ENCODE measurements around the gene ADGRG6.

Gene ADGRG6

GRCh38 chr6:142262231-142262630, 39.6 kb upstream of the ADGRG6 start:
- Histone ChIP-seq H3K27me3 (ENCODE audit: low read length) (no peaks in the 10 kb centered on the region), H3K4me3 (ENCODE audit: insufficient read depth, low read length, poor library complexity, severe bottlenecking) (no peak overlapping the region), H3K9me2 (replicated peaks; ENCODE audit: insufficient read depth, low read length) (no peaks in the 10 kb centered on the region), H3K27ac (ENCODE audit: low read depth, low read length) (no peak overlapping the region), H3K9ac (ENCODE audit: low read length) (no peak overlapping the region), H3K9me3 (ENCODE audit: insufficient read depth, low read length) (no peaks in the 10 kb centered on the region), H2AFZ (ENCODE audit: low read depth, low read length, severe bottlenecking) (no peak overlapping the region), H3F3A (ENCODE audit: insufficient read depth) (no peaks in the 10 kb centered on the region), H3K4me2 (ENCODE audit: low read depth, low read length, poor library complexity, severe bottlenecking) (no peak overlapping the region), H3K79me2 (ENCODE audit: insufficient read depth, low read length) (no peaks in the 10 kb centered on the region), H3K36me3 (ENCODE audit: low read length) (no peaks in the 10 kb centered on the region), H4K20me1 (ENCODE audit: low read depth, low read length) (no peaks in the 10 kb centered on the region)
- TF ChIP-seq EZH2phosphoT487 (conservative IDR thresholded peaks at IDR 0.05; ENCODE audit: low read length) (no peak), CTCF (IDR thresholded peaks at IDR 0.05; ENCODE audit: insufficient read depth, low read length, poor library complexity, severe bottlenecking) (no peak)

GRCh38 chr6:142265476-142265875, 36.3 kb upstream of the ADGRG6 start:
- Histone ChIP-seq H3K79me2 (ENCODE audit: insufficient read depth, low read length) (no peaks in the 10 kb centered on the region), H3K4me3 (ENCODE audit: insufficient read depth, low read length, poor library complexity, severe bottlenecking) (no peak overlapping the region), H2AFZ (ENCODE audit: low read depth, low read length, severe bottlenecking) (no peak overlapping the region), H3K9ac (ENCODE audit: low read length) (no peak overlapping the region), H3K9me2 (replicated peaks; ENCODE audit: insufficient read depth, low read length) (no peaks in the 10 kb centered on the region), H4K20me1 (ENCODE audit: low read depth, low read length) (no peaks in the 10 kb centered on the region), H3K36me3 (ENCODE audit: low read length) (no peaks in the 10 kb centered on the region), H3K4me2 (ENCODE audit: low read depth, low read length, poor library complexity, severe bottlenecking) (no peak overlapping the region), H3K9me3 (ENCODE audit: insufficient read depth, low read length) (no peaks in the 10 kb centered on the region), H3K27me3 (ENCODE audit: low read length) (no peaks in the 10 kb centered on the region), H3K27ac (ENCODE audit: low read depth, low read length) (no peak overlapping the region), H3F3A (ENCODE audit: insufficient read depth) (no peaks in the 10 kb centered on the region)
- no peak for TF ChIP-seq EZH2phosphoT487 (conservative IDR thresholded peaks at IDR 0.05; ENCODE audit: low read length)
- no peak for TF ChIP-seq CTCF (IDR thresholded peaks at IDR 0.05; ENCODE audit: insufficient read depth, low read length, poor library complexity, severe bottlenecking)

- Histone ChIP-seq H2AFZ (ENCODE audit: low read depth, low read length, severe bottlenecking) (no peak overlapping the region), H3K9me3 (ENCODE audit: insufficient read depth, low read length) (no peaks in the 10 kb centered on the region), H3K36me3 (ENCODE audit: low read length) (no peaks in the 10 kb centered on the region), H3K27ac (ENCODE audit: low read depth, low read length) (no peak overlapping the region), H3K9me2 (replicated peaks; ENCODE audit: insufficient read depth, low read length) (no peaks in the 10 kb centered on the region), H3K27me3 (ENCODE audit: low read length) (no peaks in the 10 kb centered on the region), H3K4me2 (ENCODE audit: low read depth, low read length, poor library complexity, severe bottlenecking) (no peak overlapping the region), H4K20me1 (ENCODE audit: low read depth, low read length) (no peaks in the 10 kb centered on the region), H3F3A (ENCODE audit: insufficient read depth) (no peaks in the 10 kb centered on the region), H3K9ac (ENCODE audit: low read length) (no peak overlapping the region), H3K4me3 (ENCODE audit: insufficient read depth, low read length, poor library complexity, severe bottlenecking) (no peak overlapping the region), H3K79me2 (ENCODE audit: insufficient read depth, low read length) (no peaks in the 10 kb centered on the region)
- no peak for TF ChIP-seq EZH2phosphoT487 (conservative IDR thresholded peaks at IDR 0.05; ENCODE audit: low read length)
- TF ChIP-seq CTCF (IDR thresholded peaks at IDR 0.05; ENCODE audit: insufficient read depth, low read length, poor library complexity, severe bottlenecking) = no peak
Measured at GRCh38 chr6:142266060-142266459, 35.7 kb upstream of the ADGRG6 start.
